NCI-H2029 (cell line): ENCODE results near the gene PCED1B.
A peak's percentile ranks its signal among the peaks of the same experiment; 100 is the strongest.
"Not testable (repeated sequence)": the region's sequence is repeated elsewhere in the genome, so short reads cannot be mapped to it uniquely, and the experiment has no call there.

ENCODE experiments used
- DNase-seq: peaks from one replicate; lab custom pipeline; 2025; lab: John Stamatoyannopoulos, UW

The PCED1B gene

GRCh38 chr12:47079468-47079980 lies at the start of gene PCED1B, which contains the start of gene AMIGO2:
Gene PCED1B (plus strand): TSS chr12:47079621. CDS start chr12:47235064, 155,443 bp downstream.
Gene AMIGO2 (minus strand): TSS chr12:47079959. CDS start chr12:47079002, 957 bp downstream.
- peak; percentile 64 for DNase-seq

- DNase-seq = no peak
Observed at GRCh38 chr12:47029903-47030302, 49.5 kb upstream of the PCED1B start.

GRCh38 chr12:47032644-47033043 lies 46.8 kb upstream of the PCED1B start:
- peak; percentile 28 for DNase-seq

- no peak for DNase-seq
Observed at GRCh38 chr12:47033081-47033480, 46.3 kb upstream of the PCED1B start.

GRCh38 chr12:47033789-47034555 lies 45.4 kb upstream of the PCED1B start:
- DNase-seq = no peak

GRCh38 chr12:47034661-47035060 lies 44.8 kb upstream of the PCED1B start:
- no peak for DNase-seq

- no peak for DNase-seq
Observed at GRCh38 chr12:47035484-47035883, 43.9 kb upstream of the PCED1B start.

- DNase-seq = no peak
Observed at GRCh38 chr12:47038270-47038748, 41.1 kb upstream of the PCED1B start.

- no peak for DNase-seq
Observed at GRCh38 chr12:47039079-47039478, 40.3 kb upstream of the PCED1B start.

GRCh38 chr12:47039756-47040155 lies 39.7 kb upstream of the PCED1B start:
- DNase-seq = no peak

- DNase-seq = no peak
Observed at GRCh38 chr12:47041327-47041726, 38.1 kb upstream of the PCED1B start.

GRCh38 chr12:47048541-47048940 lies 30.9 kb upstream of the PCED1B start:
- DNase-seq = no peak

GRCh38 chr12:47051291-47051690 lies 28.1 kb upstream of the PCED1B start:
- not testable (repeated sequence) for DNase-seq

- no peak for DNase-seq
Observed at GRCh38 chr12:47052274-47052673, 27.1 kb upstream of the PCED1B start.

- DNase-seq = no peak
Observed at GRCh38 chr12:47053961-47054360, 25.5 kb upstream of the PCED1B start.

GRCh38 chr12:47054659-47055058 lies 24.8 kb upstream of the PCED1B start:
- DNase-seq = no peak

GRCh38 chr12:47055856-47056255 lies 23.6 kb upstream of the PCED1B start:
- DNase-seq = not testable (repeated sequence)

- not testable (repeated sequence) for DNase-seq
Observed at GRCh38 chr12:47056944-47057343, 22.5 kb upstream of the PCED1B start.

- not testable (repeated sequence) for DNase-seq
Observed at GRCh38 chr12:47058640-47059039, 20.8 kb upstream of the PCED1B start.

GRCh38 chr12:47065546-47065945 lies 13.9 kb upstream of the PCED1B start:
- no peak for DNase-seq

- DNase-seq = peak; percentile 20
Observed at GRCh38 chr12:47066278-47067025, 13.0 kb upstream of the PCED1B start.

GRCh38 chr12:47067176-47067575 lies 12.2 kb upstream of the PCED1B start:
- DNase-seq = no peak
